Occipital lobe (tissue), 2 donors: ENCODE measurements around the gene DNMT3B. TPM values are rescaled to one million over a fixed set of nuclear protein-coding genes. Genes with fewer than 3 reads are reported as not detected.
"Not testable (repeated sequence)": the region's sequence is repeated elsewhere in the genome, so short reads cannot be mapped to it uniquely, and the experiment has no call there.

Experiments used
- DNase-seq: peaks from one replicate; lab custom pipeline; 2025; lab: John Stamatoyannopoulos, UW
- total RNA-seq: library from RNA; depleted of rRNA; stranded (reverse); fragments of >200 nt; gene quantifications from one replicate; pipeline ENCODE4 v1.2.3, GENCODE V29; 2014

The DNMT3B gene
- total RNA-seq: 4.8 TPM

DNA sequence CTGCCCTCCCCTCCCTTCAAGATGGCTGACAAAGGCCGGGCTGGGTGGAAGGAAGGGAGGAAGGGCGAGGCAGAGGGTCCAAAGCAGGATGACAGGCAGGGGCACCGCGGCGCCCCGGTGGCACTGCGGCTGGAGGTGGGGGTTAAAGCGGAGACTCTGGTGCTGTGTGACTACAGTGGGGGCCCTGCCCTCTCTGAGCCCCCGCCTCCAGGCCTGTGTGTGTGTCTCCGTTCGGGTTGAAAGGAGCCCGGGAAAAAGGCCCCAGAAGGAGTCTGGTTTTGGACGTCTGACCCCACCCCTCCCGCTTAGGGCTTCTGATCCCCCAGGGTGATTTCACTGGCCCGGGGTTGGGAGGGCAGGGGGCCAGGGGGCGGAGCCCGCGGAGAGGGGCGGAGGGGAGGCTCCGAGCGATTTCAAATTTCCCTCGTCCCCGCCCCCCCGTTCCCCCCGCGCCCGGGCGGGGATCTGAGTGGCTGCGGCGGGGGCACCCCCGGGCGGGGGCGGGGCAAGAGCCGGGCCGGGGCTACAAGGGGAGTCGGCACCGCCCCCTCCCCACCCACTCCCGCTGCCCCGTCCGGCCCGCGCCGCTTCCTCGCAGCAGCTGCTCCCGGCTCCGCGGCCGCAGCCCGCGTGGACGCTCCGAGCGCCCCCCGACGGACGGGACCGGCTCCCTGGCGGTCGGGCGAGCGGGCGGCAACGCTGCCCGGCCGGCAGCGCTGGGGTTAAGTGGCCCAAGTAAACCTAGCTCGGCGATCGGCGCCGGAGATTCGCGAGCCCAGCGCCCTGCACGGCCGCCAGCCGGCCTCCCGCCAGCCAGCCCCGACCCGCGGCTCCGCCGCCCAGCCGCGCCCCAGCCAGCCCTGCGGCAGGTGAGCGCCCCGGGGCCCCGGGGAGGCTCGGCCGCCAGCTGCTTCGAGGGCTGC is at the start of gene DNMT3B:
Gene DNMT3B, plus strand, starts transcription at position 555 of the 923 bp plus-strand sequence. CDS start 17,939 bp downstream, outside the sequence.
- peak; percentile 47 for DNase-seq

DNA sequence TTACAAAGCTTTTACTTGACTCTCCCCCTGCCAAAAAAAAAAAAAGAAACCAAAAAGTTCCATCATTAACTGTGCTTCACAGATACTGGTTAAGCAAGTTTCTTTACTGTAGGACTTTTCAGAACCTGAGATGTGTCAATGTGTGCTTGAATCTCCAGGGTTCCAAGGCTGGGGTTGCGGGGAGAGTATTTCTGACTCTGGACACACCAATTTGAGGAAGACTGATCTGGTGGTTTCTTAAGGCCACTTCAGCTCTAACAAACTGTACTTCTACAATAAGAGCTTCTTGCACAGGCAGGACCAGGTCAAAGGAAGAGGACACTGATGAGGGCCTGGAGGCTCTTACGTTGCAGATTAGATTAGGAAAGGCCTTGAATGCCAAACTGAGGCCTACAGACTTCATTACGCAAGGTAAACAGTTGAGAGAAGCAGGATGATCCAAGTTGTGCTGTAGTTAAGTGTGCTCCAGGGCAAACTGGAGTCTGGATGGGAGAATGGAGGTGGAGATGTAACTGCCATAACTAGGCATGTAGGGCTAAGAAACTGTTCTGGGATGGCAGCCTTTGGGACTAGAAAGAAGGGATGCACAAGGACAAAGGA is 43.3 kb upstream of the DNMT3B start:
- no peak for DNase-seq

- DNase-seq: peak; percentile 9
These were observed 34.5 kb upstream of the DNMT3B start for GRCh38 chr20:32727683-32728082.

GRCh38 chr20:32728435-32728834 is 33.8 kb upstream of the DNMT3B start:
- not testable (repeated sequence) for DNase-seq

- not testable (repeated sequence) for DNase-seq
These were observed 32.9 kb upstream of the DNMT3B start for GRCh38 chr20:32729334-32729733.

DNA sequence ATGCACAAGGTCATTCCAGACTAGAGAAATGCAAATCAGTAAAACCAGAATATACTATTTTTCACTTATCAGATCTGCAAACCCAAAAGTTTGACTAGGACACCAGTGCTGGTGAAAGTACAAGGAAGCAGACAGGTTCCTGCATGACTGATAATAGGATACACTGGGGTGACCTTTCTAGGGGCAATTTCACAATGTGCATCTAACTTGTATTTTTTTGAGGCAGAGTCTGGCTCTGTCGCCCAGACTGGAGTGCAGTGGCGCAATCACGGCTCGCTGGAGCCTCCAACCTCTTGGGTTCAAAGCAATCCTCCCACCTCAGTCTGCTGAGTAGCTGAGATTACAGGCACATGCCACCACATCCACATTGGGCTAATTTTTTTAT is 30.3 kb upstream of the DNMT3B start:
- no peak for DNase-seq

- DNase-seq: no peak
These were observed 24.6 kb upstream of the DNMT3B start for GRCh38 chr20:32737371-32738223.

GRCh38 chr20:32741151-32741550 is 21.0 kb upstream of the DNMT3B start:
- DNase-seq: no peak

- DNase-seq: no peak
These were observed 19.6 kb upstream of the DNMT3B start for GRCh38 chr20:32742322-32743236.

GRCh38 chr20:32743237-32744112 is 18.7 kb upstream of the DNMT3B start, which contains the start of gene COMMD7:
Gene COMMD7 (minus strand): TSS chr20:32743467. CDS start chr20:32743391, 76 bp downstream.
- DNase-seq: peak; percentile 51

GRCh38 chr20:32749914-32750637 is 12.1 kb upstream of the DNMT3B start:
- no peak for DNase-seq

- DNase-seq: no peak
These were observed 10.9 kb upstream of the DNMT3B start for GRCh38 chr20:32751293-32751692.

GRCh38 chr20:32751702-32752457 is 10.3 kb upstream of the DNMT3B start:
- no peak for DNase-seq

GRCh38 chr20:32752458-32753250 is 9.5 kb upstream of the DNMT3B start:
- no peak for DNase-seq

DNA sequence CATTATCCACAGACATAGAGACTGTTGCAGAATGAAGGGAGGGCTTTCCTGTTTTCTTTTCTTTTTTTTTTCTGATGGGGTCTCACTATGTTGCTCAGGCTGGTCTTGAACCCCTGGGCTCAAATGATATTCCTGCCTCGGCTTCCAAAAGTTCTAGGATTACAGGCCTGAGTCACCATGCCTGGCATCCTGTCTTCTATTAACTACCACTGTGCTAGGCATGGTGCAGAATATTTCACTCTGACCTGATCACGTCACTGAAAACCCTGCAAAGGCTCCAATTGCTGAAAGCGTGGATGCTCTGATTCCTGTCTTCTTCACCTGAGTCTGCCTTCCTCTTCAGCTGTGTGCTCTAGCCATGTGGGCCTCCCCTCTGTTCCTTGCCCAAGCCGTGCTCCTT is 8.5 kb upstream of the DNMT3B start:
- no peak for DNase-seq

DNA sequence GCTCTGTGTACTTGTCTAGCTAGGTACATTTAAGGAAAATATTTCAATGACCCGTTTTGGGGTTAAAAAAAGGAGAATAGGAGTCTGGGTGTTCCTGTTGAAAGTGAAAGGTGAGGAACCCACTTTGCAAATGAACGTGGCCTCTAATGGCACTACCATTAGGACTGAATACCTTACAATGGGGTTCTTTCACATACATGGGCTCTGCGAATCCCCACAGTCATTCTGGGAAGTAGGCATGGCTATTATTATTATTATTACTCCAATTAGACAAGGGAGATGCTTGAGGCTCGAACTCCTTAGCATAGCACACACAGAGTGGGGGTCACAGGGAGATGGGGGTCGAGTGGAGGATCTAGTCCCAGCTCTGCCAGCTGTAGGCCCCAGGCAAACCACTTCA is 6.0 kb upstream of the DNMT3B start:
- DNase-seq: no peak

- DNase-seq: no peak
These were observed 761 bp upstream of the DNMT3B start for GRCh38 chr20:32761417-32761830.
